ENCODE results near the gene ZFYVE27. TPM values are rescaled to one million over a fixed set of nuclear protein-coding genes. Genes with fewer than 3 reads are reported as not detected.

ZFYVE27 gene
- total and polyA plus RNA-seq, 4 donors = 21.1 to 33.9 (median 26.8) TPM

DNA sequence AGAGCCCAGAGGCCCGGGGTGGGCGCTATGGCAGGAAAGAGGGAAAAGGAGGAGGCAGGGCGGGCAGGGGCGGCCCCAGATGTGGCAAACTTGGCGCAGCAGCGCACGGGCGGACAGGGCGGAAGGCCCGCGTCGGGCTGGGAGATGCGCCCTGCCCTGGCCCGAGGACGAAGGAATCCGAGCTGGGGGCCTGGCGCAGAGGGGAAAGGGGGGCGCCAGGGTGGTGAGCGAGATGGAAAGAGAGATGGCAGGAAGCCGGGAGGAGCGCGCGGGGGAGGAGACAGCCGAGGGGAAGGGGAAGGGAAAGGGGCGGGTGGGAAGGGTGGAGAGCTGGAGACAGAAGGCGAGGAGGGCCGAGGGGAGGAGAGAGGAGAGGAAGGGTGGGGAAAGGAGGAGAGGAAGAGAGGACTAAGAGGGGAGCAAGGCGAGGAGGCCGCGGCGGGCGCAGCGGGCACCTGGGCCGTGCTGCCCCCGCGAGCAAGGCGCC lies 23.5 kb upstream of the ZFYVE27 start, which contains the start of gene MARVELD1:
MARVELD1 (plus strand) TSS at position 392 of the 487 bp plus-strand sequence. CDS start 147 bp downstream, outside the sequence.
- Histone ChIP-seq H3K4me1 (ENCODE audit: control insufficient read depth in 5 of 5, insufficient read depth in 5 of 5, low read length in 5 of 5) (peaks cover 0 to 20% (median 7%) of the 10 kb centered on the region in 5 donors), H3K4me3 (peak within 1 kb of the TSS; percentile 49), H3K9ac (ENCODE audit: insufficient read depth in 1 of 2, low read length in 2 of 2) (peak within 1 kb of the TSS; percentile 43 to 58), H3K27ac (ENCODE audit: low read depth in 1 of 2, low read length in 1 of 2) (peak within 1 kb of the TSS; percentile 81 to 92), H3K36me3 (ENCODE audit: control insufficient read depth in 4 of 4, insufficient read depth in 4 of 4, low read length in 4 of 4) (peaks cover 0 to 14% (median 0%) of the 10 kb centered on the region in 4 donors), H3K9me3 (ENCODE audit: control insufficient read depth in 4 of 4, insufficient read depth in 3 of 4, low read length in 3 of 4) (no peaks in the 10 kb centered on the region), H3K27me3 (ENCODE audit: control insufficient read depth in 3 of 3, insufficient read depth in 3 of 3, low read length in 2 of 3) (no peaks in the 10 kb centered on the region)
- no peak for ATAC-seq (ENCODE audit: insufficient read depth, low FRiP score)
- peak; percentile 90 to 95 (median 94) for DNase-seq
- 0 to 6% methylated on average over 18 to 37 of the region's 37 CpGs for WGBS, 2 donors
- TF ChIP-seq, protein P1, sequence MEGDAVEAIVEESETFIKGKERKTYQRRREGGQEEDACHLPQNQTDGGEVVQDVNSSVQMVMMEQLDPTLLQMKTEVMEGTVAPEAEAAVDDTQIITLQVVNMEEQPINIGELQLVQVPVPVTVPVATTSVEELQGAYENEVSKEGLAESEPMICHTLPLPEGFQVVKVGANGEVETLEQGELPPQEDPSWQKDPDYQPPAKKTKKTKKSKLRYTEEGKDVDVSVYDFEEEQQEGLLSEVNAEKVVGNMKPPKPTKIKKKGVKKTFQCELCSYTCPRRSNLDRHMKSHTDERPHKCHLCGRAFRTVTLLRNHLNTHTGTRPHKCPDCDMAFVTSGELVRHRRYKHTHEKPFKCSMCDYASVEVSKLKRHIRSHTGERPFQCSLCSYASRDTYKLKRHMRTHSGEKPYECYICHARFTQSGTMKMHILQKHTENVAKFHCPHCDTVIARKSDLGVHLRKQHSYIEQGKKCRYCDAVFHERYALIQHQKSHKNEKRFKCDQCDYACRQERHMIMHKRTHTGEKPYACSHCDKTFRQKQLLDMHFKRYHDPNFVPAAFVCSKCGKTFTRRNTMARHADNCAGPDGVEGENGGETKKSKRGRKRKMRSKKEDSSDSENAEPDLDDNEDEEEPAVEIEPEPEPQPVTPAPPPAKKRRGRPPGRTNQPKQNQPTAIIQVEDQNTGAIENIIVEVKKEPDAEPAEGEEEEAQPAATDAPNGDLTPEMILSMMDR (IDR thresholded peaks at IDR 0.05; ENCODE audit: control extremely low read depth, extremely low read depth) = no peak

DNA sequence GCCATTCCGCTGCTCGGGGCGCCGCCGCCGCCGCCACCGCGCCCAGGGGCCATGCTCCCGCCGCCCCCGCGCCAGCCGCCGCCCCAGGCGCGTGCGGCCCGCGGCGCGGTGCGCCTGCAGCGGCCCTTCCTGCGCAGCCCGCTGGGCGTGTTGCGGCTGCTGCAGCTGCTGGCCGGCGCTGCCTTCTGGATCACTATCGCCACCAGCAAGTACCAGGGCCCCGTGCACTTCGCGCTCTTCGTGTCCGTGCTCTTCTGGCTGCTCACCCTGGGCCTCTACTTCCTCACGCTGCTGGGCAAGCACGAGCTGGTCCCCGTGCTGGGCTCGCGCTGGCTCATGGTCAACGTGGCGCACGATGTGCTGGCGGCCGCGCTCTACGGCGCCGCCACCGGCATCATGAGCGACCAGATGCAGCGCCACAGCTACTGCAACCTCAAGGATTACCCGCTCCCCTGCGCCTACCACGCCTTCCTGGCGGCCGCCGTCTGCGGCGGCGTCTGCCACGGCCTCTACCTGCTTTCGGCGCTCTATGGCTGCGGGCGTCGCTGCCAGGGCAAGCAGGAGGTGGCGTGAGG lies 23.0 kb upstream of the ZFYVE27 start:
- H3K36me3 ChIP-seq (ENCODE audit: control insufficient read depth in 4 of 4, insufficient read depth in 4 of 4, low read length in 4 of 4) = peaks cover 0 to 14% (median 0%) of the 10 kb centered on the region in 4 donors
- H3K4me3 ChIP-seq = peak overlapping the region; percentile 49
- ATAC-seq (ENCODE audit: insufficient read depth, low FRiP score) = peak; percentile 52
- peak overlapping the region; percentile 81 to 92 for H3K27ac ChIP-seq (ENCODE audit: low read depth in 1 of 2, low read length in 1 of 2)
- TF ChIP-seq, protein P1 (IDR thresholded peaks at IDR 0.05; ENCODE audit: control extremely low read depth, extremely low read depth) = no peak
- WGBS, 2 donors = 0 to 1% methylated on average over 49 to 69 of the region's 69 CpGs
- DNase-seq = peak; percentile 80 to 88 (median 81)
- no peaks in the 10 kb centered on the region for H3K27me3 ChIP-seq (ENCODE audit: control insufficient read depth in 3 of 3, insufficient read depth in 3 of 3, low read length in 2 of 3)
- peaks cover 0 to 23% (median 8%) of the 10 kb centered on the region in 5 donors for H3K4me1 ChIP-seq (ENCODE audit: control insufficient read depth in 5 of 5, insufficient read depth in 5 of 5, low read length in 5 of 5)
- no peaks in the 10 kb centered on the region for H3K9me3 ChIP-seq (ENCODE audit: control insufficient read depth in 4 of 4, insufficient read depth in 3 of 4, low read length in 3 of 4)
- H3K9ac ChIP-seq (ENCODE audit: insufficient read depth in 1 of 2, low read length in 2 of 2) = no peak overlapping the region

DNA sequence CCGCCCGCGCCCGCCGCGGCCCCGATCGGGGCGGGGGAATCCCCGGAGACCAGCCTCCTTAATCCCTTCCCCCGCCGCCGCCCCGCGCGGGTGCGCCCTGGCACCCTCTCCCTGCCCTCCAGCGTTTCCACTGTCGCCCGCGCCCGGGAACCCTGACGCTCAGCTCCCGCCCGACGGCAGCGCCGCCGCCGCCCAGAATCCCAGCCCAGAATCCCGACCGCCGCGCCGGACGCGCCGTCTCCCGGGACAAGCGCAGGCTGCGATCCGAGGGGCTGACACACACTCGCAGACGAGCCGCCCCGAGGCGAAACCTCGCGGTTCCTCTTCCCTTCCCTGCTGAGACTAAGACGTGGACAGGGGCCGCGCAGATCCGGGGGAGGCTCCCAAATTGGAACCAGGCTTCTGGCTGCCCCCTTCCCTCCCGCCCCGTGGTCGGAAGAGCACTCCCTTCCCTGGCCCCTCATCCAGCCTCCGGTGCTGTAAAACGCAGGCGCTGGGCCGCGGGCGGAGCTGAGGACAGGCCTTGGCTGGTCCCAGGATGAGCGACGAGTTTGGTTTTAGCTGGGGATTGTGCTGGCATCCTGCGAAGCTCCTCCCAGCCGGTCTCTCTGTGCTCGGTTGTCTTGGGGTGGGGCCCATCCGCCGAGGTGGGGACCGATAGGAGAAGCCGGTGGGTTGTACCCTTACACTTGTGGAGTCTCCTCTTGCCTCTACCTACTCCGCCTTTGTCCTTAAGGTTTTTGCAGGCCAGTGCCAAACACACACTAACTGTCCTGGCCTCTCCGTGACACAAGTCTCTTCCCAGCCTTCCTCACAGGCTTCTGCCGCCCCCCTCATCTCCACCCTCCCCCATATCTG lies 22.3 kb upstream of the ZFYVE27 start:
- DNase-seq = peak; percentile 77 to 87 (median 81)
- H3K4me1 ChIP-seq (ENCODE audit: control insufficient read depth in 5 of 5, insufficient read depth in 5 of 5, low read length in 5 of 5) = peaks cover 0 to 23% (median 8%) of the 10 kb centered on the region in 5 donors
- whole genome bisulfite sequencing, 2 donors = 3 to 4% methylated on average over 59 to 74 of the region's 74 CpGs
- H3K9ac ChIP-seq (ENCODE audit: insufficient read depth in 1 of 2, low read length in 2 of 2) = peak overlapping the region; percentile 14 to 43
- H3K36me3 ChIP-seq (ENCODE audit: control insufficient read depth in 4 of 4, insufficient read depth in 4 of 4, low read length in 4 of 4) = peaks cover 0 to 14% (median 0%) of the 10 kb centered on the region in 4 donors
- H3K4me3 ChIP-seq = peak overlapping the region; percentile 49
- no peaks in the 10 kb centered on the region for H3K27me3 ChIP-seq (ENCODE audit: control insufficient read depth in 3 of 3, insufficient read depth in 3 of 3, low read length in 2 of 3)
- TF ChIP-seq, protein P1 (IDR thresholded peaks at IDR 0.05; ENCODE audit: control extremely low read depth, extremely low read depth) = no peak
- peak; percentile 31 for ATAC-seq (ENCODE audit: insufficient read depth, low FRiP score)
- peak overlapping the region; percentile 81 to 92 for H3K27ac ChIP-seq (ENCODE audit: low read depth in 1 of 2, low read length in 1 of 2)
- no peaks in the 10 kb centered on the region for H3K9me3 ChIP-seq (ENCODE audit: control insufficient read depth in 4 of 4, insufficient read depth in 3 of 4, low read length in 3 of 4)
